ENCODE measurements around the gene BLOC1S5.
"Not testable (repeated sequence)": the region's sequence is repeated elsewhere in the genome, so short reads cannot be mapped to it uniquely, and the experiment has no call there.

The BLOC1S5 gene

DNA sequence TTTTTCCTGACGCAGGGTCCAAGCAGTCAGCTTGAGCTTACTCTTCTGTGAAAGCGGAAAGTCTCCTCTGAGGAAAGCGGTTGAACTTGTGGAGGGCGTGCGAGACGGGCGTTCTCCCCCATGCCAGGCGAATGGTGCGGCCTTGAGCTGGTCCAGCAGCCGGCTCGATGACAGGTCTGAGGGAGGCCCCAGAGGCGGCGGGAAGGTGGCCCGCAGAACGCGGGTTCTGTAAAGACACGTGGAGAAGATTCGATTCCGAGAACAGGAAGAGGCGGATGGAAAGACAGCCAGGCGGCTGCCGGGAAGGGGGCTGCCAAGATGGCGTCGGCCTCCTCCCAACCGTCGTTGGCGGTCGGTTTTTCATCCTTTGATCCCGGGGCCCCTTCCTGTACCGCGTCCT, 78.0 kb downstream of the BLOC1S5 start:
- Histone ChIP-seq H3K4me3 (ENCODE audit: low read depth, low read length) (no peak overlapping the region), H3K36me3 (no peaks in the 10 kb centered on the region), H3K27ac (no peak overlapping the region), H3K27me3 (ENCODE audit: insufficient read depth, low read depth, severe bottlenecking) (no peaks in the 10 kb centered on the region), H3K9me3 (ENCODE audit: severe bottlenecking) (peaks cover 2% of the 10 kb centered on the region)
- no peak for DNase-seq
- TF ChIP-seq, protein P1, sequence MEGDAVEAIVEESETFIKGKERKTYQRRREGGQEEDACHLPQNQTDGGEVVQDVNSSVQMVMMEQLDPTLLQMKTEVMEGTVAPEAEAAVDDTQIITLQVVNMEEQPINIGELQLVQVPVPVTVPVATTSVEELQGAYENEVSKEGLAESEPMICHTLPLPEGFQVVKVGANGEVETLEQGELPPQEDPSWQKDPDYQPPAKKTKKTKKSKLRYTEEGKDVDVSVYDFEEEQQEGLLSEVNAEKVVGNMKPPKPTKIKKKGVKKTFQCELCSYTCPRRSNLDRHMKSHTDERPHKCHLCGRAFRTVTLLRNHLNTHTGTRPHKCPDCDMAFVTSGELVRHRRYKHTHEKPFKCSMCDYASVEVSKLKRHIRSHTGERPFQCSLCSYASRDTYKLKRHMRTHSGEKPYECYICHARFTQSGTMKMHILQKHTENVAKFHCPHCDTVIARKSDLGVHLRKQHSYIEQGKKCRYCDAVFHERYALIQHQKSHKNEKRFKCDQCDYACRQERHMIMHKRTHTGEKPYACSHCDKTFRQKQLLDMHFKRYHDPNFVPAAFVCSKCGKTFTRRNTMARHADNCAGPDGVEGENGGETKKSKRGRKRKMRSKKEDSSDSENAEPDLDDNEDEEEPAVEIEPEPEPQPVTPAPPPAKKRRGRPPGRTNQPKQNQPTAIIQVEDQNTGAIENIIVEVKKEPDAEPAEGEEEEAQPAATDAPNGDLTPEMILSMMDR (IDR thresholded peaks at IDR 0.05; ENCODE audit: low read depth, low read length) = no peak

DNA sequence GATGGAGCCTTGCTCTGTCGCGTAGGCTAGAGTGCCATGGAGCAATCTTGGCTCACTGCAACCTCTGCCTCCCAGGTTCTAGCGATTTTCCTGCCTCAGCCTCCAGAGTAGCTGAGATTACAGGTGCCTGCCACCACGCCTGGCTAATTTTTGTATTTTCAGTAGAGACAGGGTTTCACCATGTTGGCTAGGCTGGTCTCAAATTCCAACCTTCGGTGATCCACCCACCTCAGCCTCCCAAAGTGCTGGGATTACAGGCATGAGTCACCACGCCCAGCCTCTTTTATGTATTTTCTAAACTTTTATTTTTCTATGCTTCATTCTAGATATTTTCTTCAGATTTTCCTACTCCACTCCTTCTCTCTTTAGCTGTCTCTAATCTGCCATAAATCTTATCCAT, 80.2 kb downstream of the BLOC1S5 start:
- H3K27me3 ChIP-seq (ENCODE audit: insufficient read depth, low read depth, severe bottlenecking); DNase-seq; H3K36me3 ChIP-seq; H3K4me3 ChIP-seq (ENCODE audit: low read depth, low read length); H3K9me3 ChIP-seq (ENCODE audit: severe bottlenecking); H3K27ac ChIP-seq: not testable (repeated sequence)

DNA sequence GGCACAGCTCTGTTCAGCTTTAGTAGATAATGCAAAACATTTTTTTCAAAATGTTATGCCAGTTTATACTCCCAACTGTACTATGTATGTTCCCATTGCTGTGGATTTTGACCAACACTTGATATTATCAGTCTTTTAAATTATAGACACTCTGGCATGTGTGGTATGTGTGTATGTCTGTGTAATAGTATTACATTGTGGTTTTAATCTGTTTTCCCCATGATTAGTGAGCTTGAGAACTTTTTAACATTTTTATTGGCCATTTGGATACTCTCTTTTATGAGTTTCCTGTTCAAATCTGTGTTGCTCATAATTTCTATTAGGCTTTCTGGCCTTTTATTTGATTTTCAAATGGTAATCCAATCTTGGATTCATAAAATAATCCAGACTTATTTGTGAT, 84.4 kb downstream of the BLOC1S5 start:
- H3K4me3 ChIP-seq (ENCODE audit: low read depth, low read length) = no peak overlapping the region
- DNase-seq = no peak
- TF ChIP-seq, protein P1 (IDR thresholded peaks at IDR 0.05; ENCODE audit: low read depth, low read length) = no peak

DNA sequence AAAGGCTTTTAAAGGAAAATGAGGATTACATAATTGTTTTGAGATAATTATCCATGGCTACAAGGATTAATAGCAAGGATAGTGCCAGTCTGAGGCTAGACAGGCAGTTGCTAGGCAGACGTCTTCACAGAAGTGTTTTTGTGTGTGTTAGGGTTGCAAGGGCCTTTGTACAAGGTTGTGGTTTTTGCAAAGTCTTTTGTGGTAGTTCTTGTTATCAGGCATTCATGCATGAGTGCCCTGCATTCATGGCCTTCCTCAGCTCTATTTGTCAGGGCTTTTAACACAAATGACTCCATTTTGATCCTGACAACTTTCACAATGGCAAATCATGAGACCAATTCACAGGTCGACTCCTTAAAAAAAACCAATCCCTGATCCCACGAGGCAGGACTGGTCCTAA, 85.5 kb downstream of the BLOC1S5 start:
- Histone ChIP-seq H3K27ac (no peak overlapping the region), H3K27me3 (ENCODE audit: insufficient read depth, low read depth, severe bottlenecking) (no peaks in the 10 kb centered on the region), H3K9me3 (ENCODE audit: severe bottlenecking) (no peaks in the 10 kb centered on the region), H3K36me3 (no peaks in the 10 kb centered on the region), H3K4me3 (ENCODE audit: low read depth, low read length) (no peak overlapping the region)
- DNase-seq = no peak
- TF ChIP-seq, protein P1 (IDR thresholded peaks at IDR 0.05; ENCODE audit: low read depth, low read length) = no peak

More for the DNA sequence above, 84.4 kb downstream of the BLOC1S5 start:
- Histone ChIP-seq H3K27me3 (ENCODE audit: insufficient read depth, low read depth, severe bottlenecking) (no peaks in the 10 kb centered on the region), H3K36me3 (no peaks in the 10 kb centered on the region), H3K9me3 (ENCODE audit: severe bottlenecking) (no peaks in the 10 kb centered on the region), H3K27ac (no peak overlapping the region)

DNA sequence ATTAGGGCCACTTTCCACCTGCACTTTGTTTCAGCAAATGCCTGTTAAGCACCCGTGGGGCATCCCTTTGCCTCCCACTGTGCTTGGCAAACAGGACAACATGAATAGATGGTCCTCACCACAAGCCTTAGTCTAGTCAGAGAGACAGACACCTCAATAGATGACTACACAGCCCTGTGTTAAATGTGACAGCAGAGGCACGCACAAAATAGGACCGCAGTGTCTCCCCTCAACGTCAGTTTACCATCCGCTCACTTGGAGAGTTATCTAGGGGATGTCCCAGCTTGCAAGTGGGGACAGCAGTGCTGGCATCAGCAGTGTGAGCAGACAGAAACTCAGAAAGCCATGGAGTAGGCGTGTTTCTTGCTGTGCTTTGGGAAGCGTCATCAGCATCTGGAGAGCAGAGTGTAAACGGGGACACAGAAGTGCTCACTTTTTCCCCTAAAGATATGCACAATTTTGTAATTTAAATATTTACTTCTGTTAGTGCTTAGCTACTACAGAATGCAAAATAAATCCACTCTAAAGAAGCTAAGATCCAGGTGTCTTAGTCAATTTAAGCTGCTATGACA, 87.6 kb downstream of the BLOC1S5 start:
- DNase-seq = no peak
- no peaks in the 10 kb centered on the region for H3K27me3 ChIP-seq (ENCODE audit: insufficient read depth, low read depth, severe bottlenecking)
- H3K9me3 ChIP-seq (ENCODE audit: severe bottlenecking) = no peaks in the 10 kb centered on the region
- no peak overlapping the region for H3K27ac ChIP-seq
- no peak overlapping the region for H3K4me3 ChIP-seq (ENCODE audit: low read depth, low read length)
- TF ChIP-seq, protein P1 (IDR thresholded peaks at IDR 0.05; ENCODE audit: low read depth, low read length) = no peak
- no peaks in the 10 kb centered on the region for H3K36me3 ChIP-seq

DNA sequence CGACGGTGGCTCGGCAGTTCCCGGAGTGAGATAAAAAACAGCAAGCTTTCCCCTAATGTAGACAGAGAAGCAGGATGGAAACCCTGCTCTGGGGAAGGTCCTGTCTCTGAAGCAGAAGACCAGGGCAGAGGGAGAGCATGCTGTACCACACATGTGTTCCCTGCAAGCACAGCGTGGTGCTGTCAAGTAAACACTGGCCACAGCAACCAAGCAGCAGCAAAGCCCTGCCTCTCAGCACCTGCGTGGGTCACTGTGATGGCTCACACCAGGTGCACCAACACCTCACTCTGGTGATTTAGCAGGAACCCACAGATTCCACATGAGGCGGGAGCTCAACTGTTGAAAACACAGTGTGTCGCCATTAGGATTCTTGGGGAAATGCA, 88.4 kb downstream of the BLOC1S5 start:
- DNase-seq = no peak
- Histone ChIP-seq H3K9me3 (ENCODE audit: severe bottlenecking) (no peaks in the 10 kb centered on the region), H3K36me3 (no peaks in the 10 kb centered on the region), H3K27me3 (ENCODE audit: insufficient read depth, low read depth, severe bottlenecking) (no peaks in the 10 kb centered on the region), H3K27ac (no peak overlapping the region), H3K4me3 (ENCODE audit: low read depth, low read length) (no peak overlapping the region)
- TF ChIP-seq, protein P1 (IDR thresholded peaks at IDR 0.05; ENCODE audit: low read depth, low read length) = no peak
